GM10847 (cell line): Measurements from ENCODE around the gene TRIM38.

Experiments used
- POLR2A ChIP-seq: IDR thresholded peaks from 2 replicates; pipeline ENCODE4 v1.6.1; 2011; ENCODE audit not compliant: insufficient read length; ENCODE audit errors: extremely low read depth

The TRIM38 gene

DNA sequence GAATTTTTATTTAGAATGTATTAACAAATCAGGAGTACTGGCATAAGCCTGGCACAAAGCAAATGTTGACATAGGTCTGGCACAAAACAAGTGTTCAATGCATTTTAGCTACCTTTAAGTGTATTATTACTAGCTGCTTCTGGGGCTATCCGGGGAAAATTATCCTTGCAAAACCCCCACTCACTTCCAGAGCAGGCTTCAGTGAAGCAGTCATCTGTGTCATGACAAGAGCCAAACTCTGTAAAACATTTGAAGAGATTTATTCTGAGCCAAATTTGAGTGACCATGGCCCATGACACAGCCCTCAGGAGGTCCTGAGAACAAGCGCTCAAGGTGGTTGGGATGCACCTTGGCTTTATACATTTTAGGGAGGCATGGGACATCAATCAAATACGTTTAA is 6.4 kb upstream of the TRIM38 start:
- no peak for TF ChIP-seq POLR2A

DNA sequence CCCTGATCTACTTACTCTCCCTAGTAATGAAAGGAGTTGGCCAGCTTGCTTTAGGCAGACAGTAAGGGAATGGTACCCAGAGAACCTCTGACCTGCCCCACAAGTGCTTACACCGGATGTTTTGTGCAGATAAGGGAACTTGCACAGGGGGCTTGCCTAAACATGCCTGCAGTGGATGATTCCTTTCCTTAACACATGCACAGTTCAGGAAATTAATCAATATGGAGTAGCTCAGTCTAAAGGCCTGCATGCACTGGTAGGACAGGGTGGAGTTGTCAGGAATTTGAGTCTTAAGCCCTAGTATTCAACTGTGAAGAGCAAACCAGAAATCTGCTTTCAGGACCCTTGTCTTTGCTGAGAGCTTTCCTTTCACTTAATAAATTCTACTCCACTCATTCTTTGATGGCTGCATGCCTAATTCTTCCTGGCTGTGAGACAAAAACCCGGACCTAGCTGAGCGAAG is 3.9 kb upstream of the TRIM38 start:
- no peak for TF ChIP-seq POLR2A

DNA sequence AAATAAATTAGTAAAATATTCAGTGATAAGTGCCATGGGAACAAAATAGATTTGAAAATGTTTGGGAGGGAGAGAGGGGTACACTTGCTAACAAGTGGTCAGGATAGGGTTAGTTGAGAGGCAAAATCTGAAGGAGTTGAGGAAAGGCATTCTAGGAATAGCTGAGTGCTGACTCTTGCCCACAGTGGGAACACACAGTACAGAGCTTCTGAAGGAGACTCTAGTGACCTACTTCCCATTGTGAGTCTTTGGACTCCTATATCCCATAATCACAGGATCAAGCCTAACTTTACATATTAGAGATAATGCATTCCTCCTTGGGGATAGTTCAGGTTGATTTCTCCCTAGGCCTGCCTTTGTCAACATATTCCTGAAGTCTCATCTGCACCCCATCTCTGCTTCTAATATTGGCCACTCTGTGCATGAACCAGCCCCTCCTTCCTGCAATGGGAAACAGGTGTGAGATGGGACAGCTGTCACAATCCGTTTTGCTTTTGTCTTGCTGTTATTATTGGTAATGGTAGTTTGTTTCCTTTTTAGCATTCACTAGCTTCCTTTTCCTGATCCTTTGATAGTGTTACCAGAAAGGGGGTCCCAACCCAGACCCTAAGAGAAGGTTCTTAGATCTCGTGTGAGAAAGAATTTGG is 2.6 kb upstream of the TRIM38 start:
- TF ChIP-seq POLR2A: no peak

DNA sequence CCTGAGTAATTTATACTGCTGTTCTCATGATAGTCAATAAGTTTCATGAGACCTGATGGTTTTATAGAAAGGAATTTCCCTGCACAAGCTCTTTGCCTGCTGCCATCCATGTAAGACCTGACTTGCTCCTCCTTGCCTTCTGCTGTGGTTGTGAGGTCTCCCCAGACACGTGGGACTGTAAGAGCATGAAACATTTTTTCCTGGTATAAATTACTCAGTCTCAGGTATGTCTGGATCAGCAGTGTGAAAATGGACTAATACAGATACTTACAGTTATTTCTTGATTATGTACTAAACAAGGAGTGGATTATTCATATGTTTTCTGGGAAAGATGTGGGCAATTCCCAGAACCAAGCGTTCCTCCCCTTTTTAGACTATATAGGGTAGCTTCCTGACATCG is 1.9 kb upstream of the TRIM38 start:
- no peak for TF ChIP-seq POLR2A

DNA sequence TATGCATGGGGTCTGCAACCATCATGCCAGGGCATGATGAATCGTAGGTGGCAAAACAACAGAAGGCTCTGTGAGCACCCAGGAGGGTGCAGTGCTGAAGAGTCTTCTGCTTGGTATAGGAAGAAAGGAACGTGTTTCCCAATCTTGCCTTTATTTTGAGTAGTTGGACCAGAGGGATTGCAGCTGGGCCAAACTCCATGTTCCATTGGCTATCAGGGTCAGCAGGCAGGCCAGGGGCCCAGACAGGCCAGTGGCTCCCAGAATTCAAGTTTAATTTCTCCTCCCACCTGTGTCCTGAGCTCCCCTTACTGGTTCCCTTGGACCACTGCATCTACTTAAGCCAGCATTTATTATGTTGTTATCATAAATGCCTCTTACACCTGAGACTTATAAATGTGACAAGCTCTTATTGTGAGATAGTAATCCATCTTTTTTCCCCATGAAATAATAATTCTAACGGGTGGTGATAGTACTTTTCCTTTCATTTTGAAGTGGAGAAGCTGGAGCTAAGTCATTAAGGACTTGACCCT is 918 bp upstream of the TRIM38 start:
- no peak for TF ChIP-seq POLR2A

DNA sequence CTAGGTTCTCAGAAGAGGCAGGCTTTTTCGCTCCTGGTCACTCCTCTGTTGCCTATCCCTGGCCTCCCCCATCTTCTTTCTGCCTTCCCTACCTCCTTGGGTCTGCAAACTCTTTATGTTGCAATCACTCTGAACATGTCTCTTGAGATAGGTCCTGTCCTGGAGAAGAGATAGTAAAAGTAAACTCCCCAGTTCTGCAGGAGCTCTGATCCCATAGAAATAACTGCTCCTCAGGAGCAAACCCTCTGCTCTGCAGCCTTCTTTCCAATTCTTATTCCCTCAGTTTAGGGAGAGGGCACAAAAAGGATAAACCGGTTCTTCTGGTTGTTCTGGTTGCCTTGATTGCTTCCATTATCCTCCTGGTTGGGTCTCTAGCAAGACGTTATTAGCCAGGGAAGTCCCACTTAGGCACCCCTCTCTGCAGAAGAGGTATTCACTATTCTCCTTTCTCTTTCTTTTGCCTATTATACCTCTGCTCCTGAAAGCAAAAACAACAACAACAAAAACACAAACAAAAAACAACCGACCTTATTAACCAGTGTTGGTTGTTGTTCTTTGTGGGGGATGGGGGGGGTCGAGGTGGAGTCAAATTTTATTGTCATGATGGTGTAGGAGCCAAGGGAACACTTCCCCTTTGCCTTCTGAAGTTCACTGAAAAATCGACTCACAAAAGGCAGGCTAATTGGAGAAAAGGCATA is 973 bp downstream of the TRIM38 start:
- no peak for TF ChIP-seq POLR2A

DNA sequence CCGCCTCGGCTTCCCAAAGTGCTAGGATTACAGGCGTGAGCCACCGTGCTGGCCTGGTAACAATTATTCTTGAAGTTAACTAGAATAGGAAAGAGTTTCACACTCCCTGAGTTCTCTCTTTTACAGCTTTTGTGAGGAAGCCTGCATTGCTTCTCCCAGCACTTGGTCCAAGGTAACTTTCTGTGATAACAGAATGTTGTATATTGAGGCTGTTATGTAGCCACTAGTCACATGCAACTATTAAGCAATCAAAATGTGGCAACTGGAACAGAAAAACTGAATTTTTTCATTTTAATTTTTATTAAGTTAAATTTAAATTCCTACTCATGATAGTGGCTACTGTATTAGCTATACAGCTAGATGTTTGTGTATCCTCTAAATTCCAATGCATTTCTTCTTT is 2.5 kb downstream of the TRIM38 start:
- TF ChIP-seq POLR2A: no peak

DNA sequence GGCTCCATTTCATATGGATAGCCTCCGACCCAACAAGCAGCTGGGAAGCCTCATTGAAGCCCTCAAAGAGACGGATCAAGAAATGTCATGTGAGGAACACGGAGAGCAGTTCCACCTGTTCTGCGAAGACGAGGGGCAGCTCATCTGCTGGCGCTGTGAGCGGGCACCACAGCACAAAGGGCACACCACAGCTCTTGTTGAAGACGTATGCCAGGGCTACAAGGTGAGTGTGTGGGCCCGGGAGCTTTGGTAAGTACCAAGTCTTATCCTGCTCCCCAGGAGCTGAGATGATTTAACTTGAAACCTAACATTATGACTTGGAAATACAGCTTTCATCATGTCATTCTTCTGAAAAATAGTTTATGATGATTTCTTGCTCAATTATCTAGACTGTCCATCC is 4.1 kb downstream of the TRIM38 start:
- no peak for TF ChIP-seq POLR2A

DNA sequence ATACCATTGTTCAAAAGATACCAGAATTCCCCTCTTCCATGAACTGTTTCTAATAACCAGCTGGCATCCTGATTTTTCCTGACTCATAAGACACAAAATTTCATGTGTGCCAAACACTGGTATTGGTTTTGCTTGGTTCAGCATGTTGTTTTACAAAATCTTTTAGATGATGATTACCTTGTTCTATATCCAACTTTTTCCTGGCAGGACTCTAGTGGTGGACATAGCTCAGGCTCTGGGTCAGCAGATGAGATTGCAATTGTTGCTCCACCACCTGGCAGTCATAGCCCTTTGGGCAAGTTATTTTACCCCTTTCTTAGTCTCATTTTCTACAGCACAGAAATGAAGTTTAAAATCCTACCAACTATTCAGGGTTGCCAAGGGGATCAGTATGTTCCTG is 6.2 kb downstream of the TRIM38 start:
- TF ChIP-seq POLR2A: no peak

DNA sequence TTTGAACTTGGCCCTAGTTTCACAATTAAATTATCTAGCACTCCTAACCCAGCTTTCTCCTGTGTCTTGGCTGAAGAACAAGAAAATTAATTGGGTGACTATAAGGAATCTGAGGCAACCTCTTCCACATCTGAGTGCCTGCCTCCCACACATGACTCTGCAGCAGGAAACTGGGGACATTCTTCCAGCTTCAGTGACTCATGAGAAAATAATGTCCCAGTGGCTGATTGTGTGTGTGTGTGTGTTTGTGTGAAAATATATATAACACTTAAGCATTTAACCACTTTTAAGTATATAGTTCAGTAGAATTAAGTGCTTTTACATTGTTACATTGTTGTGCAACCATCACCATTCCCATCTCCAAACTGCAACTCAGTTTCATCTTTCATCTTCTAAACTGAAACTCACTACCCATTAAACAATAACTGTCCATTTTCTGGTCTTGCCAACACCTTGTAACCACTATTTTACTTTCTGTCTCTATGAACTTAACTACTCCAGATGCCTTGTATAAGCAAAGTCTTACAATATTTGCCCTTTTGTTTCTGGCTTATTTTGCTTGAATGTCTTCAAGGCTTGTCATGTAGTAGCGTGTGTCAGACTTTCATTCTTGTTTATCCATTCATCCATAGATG is 8.7 kb downstream of the TRIM38 start:
- TF ChIP-seq POLR2A: no peak

DNA sequence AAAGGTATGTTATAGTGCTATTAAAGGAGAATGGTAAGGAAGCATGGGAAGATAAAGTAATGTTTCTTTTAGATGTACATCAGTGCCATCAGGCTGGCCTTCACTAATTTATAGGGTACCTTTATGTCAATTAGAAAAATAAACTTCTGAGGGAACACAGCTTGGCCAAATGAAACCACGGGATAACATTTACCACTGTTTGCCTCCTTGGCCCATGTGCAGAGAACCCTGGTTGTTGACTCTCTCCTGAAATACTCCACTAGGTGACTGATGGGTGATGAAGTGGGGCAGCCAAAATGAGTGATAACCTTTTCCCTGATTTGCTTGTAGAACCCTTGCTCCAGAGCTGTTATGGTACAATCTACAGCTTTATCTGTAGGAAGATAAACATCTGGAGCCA is 9.5 kb downstream of the TRIM38 start:
- no peak for TF ChIP-seq POLR2A

DNA sequence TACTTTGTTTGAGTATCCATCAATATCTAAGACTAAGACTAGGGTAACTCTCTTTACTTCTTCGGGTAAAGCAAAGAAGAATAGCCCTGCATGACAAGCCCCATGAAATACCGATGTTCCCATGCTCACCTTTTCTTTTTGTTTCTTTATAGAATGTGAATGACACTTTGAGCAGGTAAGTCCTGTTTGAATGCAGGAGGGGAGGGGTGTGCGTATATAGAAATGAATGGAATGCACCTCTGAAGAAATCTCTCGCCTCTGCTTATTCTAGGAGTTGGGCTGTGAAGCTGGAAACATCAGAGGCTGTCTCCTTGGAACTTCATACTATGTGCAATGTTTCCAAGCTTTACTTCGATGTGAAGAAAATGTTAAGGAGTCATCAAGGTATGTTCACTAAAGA is 10.3 kb downstream of the TRIM38 start:
- no peak for TF ChIP-seq POLR2A

DNA sequence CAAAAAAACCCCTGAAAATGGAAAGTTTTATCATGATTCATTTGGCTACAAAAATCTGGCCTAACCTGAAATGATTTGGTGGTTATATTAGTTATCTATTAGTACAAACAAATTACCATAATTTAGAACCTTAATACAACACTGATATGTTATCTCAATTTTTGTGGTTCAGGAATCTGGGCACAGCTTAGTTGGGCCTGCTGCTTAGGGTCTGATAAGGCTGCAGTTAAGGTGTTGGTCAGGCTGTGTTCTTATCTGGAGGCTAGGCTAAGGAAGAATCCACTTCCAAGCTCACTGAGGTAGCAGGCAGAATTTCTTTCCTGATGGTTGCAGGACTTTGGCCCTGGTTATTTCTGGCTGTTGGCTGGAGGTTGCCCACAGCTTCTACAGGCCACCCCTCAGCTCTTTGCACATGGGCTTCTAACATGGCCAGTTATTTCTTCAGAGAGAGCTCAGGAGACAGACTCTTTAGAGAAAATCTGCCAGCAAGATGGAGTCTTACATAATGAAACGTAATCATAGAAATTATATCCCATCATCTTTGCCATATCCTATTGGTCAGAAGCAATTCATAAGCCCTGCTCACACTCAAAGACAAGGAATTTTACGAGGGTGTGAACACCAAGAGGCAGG is 11.4 kb downstream of the TRIM38 start:
- TF ChIP-seq POLR2A: no peak

DNA sequence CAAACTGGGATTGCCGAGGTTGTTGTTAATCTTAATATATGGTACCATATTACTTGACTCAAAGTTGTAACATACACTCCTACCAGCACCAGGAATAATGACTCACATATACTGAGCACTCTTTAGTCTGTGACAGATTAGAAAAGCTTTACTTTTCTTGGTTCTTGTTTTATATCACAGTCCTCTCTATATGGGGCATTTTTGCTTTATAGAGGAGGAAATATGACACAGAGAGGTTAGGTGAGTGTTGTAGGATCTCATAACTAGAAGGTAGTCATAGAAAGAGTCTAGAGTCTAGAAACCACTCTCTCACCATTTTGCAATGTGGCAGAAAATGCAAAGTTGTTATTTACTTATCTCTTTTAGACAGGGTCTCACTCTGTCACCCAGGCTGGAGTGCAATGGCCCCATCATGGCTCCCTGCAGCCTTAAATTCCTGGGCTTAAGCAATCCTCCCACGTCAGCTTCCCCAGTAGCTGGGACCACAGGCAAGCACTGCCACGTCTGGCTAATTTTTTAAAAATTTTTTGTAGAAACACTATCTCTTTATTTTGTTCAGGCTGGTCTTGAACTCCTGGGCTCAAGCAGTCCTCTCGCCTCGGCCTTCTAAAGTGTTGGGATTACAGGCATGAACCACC is 13.4 kb downstream of the TRIM38 start:
- no peak for TF ChIP-seq POLR2A

DNA sequence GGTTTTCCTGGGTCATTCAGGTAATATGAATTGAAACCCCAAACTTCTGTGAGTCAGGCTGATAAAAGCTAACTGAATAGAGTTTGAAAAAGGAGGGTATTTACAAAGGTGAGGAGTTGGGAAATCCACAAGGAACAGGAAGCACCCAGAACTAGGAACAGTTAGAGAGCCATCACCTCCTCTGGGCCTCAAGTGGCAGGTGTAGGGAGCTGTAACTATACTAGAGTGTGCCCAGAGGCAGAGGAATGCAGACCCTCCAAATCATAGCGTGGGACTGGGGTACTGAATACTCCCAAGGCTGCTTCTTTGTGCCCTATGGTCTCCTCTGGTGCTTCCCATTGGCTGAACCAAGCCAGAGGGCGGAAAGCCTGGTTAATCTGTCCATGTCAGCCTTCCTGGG is 18.3 kb downstream of the TRIM38 start:
- no peak for TF ChIP-seq POLR2A
